Right atrium auricular region (tissue), 2 donors: ENCODE measurements around the gene ZNF318. TPM values are rescaled to one million over a fixed set of nuclear protein-coding genes. Genes with fewer than 3 reads are reported as not detected.

ENCODE experiments used
- DNase-seq: peaks from one replicate; pipeline ENCODE4 v3.0.0-alpha.2; 2019; ENCODE audit warnings: low spot score
- H3K27ac ChIP-seq, 2 donors: fragments of 200-600 bp; sonication (generic); 1 replicate in 1 of 2; 2 replicates in 1 of 2; pipeline ENCODE4 v1.5.1; 2016 to 2019
- H3K27me3 ChIP-seq, 2 donors: fragments of 200-600 bp; sonication (generic); one replicate each; pipeline versions ENCODE4 v1.5.1 to v1.6.0; 2017 to 2019
- H3K36me3 ChIP-seq: fragments of 200-600 bp; sonication (generic); one replicate; pipeline ENCODE4 v1.5.1; 2016
- H3K4me1 ChIP-seq, 2 donors: fragments of 200-600 bp; sonication (generic); one replicate each; pipeline versions ENCODE4 v1.5.1 to v1.6.0; 2017 to 2019
- H3K4me3 ChIP-seq, 2 donors: fragments of 200-600 bp; sonication (generic); 1 replicate in 1 of 2; 2 replicates in 1 of 2; pipeline ENCODE4 v1.5.1; 2017 to 2019; ENCODE audit warnings: mild to moderate bottlenecking in 1 of 2, moderate library complexity in 1 of 2
- H3K9me3 ChIP-seq, 2 donors: fragments of 200-600 bp; sonication (generic); one replicate each; pipeline ENCODE4 v1.5.1; 2019
- total RNA-seq, 2 donors: library from RNA; depleted of rRNA; stranded (reverse); fragments of >200 nt; gene quantifications; one replicate each; pipeline ENCODE4 v1.1.0, GENCODE V29; 2016
- TF ChIP-seq, protein P1 (sequence below), 2 donors: fragments of 200-600 bp; sonication (generic); IDR thresholded peaks; one replicate each; pipeline ENCODE4 v1.5.1; 2019; ENCODE audit warnings: antibody characterized with exemption in 2 of 2

ZNF318 gene
- total RNA-seq, 2 donors from 2014 or later = 10.1 to 11.3 TPM

DNA sequence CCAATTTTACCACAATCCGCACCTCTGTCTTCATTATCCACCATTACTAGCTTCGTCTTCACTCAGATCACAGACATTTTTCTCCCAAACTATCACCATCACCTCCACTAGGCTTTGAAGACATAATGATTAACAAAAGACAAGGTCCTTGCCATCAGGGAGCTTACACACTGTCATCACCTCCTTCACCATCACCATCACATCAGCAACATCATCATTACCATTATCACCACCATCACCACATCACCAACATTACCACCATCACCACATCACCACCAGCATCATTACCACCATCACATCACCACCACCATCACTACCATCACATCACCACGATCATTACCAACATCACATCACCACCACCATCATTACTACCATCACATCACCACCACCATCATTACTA is 75.7 kb downstream of the ZNF318 start:
- H3K36me3 ChIP-seq = no peaks in the 10 kb centered on the region
- DNase-seq = no peak

DNA sequence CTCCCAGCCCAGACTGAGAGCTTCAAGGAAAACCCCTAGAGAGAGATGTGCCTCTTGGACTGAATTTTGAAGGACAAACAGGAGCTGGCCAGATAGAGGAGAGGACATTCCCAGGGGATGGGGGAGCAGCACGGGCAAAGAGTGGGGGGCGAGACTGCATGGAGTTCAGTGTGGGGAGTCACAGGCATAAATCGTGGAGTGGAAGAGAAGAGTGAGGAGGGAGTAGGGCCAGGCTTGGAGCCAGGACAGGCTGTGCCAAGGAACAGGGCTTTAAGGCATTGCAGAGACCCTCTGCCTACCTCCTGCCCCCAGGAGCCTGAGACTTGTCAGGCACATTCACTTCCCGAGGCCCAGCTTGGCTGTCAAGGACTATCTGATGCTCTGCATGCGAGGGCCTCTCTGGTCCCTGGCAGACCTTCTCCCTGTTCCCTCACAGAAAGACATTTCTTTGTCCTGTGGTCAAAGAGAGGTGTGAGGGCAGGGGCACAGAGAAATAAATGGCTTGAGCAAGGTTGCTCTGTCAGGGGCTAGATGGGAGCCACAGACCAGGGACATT is 76.6 kb downstream of the ZNF318 start:
- TF ChIP-seq, protein P1, sequence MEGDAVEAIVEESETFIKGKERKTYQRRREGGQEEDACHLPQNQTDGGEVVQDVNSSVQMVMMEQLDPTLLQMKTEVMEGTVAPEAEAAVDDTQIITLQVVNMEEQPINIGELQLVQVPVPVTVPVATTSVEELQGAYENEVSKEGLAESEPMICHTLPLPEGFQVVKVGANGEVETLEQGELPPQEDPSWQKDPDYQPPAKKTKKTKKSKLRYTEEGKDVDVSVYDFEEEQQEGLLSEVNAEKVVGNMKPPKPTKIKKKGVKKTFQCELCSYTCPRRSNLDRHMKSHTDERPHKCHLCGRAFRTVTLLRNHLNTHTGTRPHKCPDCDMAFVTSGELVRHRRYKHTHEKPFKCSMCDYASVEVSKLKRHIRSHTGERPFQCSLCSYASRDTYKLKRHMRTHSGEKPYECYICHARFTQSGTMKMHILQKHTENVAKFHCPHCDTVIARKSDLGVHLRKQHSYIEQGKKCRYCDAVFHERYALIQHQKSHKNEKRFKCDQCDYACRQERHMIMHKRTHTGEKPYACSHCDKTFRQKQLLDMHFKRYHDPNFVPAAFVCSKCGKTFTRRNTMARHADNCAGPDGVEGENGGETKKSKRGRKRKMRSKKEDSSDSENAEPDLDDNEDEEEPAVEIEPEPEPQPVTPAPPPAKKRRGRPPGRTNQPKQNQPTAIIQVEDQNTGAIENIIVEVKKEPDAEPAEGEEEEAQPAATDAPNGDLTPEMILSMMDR (IDR thresholded peaks at IDR 0.05) = no peak
- Histone ChIP-seq H3K27ac (no peak overlapping the region), H3K36me3 (no peaks in the 10 kb centered on the region), H3K4me3 (no peak overlapping the region), H3K27me3 (no peaks in the 10 kb centered on the region), H3K4me1 (no peaks in the 10 kb centered on the region), H3K9me3 (no peaks in the 10 kb centered on the region)
- DNase-seq = no peak

More for the DNA sequence above, 75.7 kb downstream of the ZNF318 start:
- TF ChIP-seq, protein P1 (IDR thresholded peaks at IDR 0.05) = no peak
- no peaks in the 10 kb centered on the region for H3K9me3 ChIP-seq
- H3K4me1 ChIP-seq = no peaks in the 10 kb centered on the region
- H3K27me3 ChIP-seq = no peaks in the 10 kb centered on the region
- H3K4me3 ChIP-seq = no peak overlapping the region
- no peak overlapping the region for H3K27ac ChIP-seq

GRCh38 chr6:43292341-43292740 is 77.1 kb downstream of the ZNF318 start:
- no peaks in the 10 kb centered on the region for H3K4me1 ChIP-seq
- no peak for DNase-seq
- no peak overlapping the region for H3K4me3 ChIP-seq
- no peaks in the 10 kb centered on the region for H3K36me3 ChIP-seq
- no peaks in the 10 kb centered on the region for H3K27me3 ChIP-seq
- TF ChIP-seq, protein P1 (IDR thresholded peaks at IDR 0.05) = no peak
- no peaks in the 10 kb centered on the region for H3K9me3 ChIP-seq
- H3K27ac ChIP-seq = no peak overlapping the region

GRCh38 chr6:43291708-43292107 is 77.7 kb downstream of the ZNF318 start:
- H3K36me3 ChIP-seq = no peaks in the 10 kb centered on the region
- TF ChIP-seq, protein P1 (IDR thresholded peaks at IDR 0.05) = no peak
- no peaks in the 10 kb centered on the region for H3K4me1 ChIP-seq

GRCh38 chr6:43290905-43291355 is 78.5 kb downstream of the ZNF318 start:
- no peaks in the 10 kb centered on the region for H3K9me3 ChIP-seq
- H3K27me3 ChIP-seq = no peaks in the 10 kb centered on the region
- H3K27ac ChIP-seq = no peak overlapping the region
- no peak for DNase-seq
- TF ChIP-seq, protein P1 (IDR thresholded peaks at IDR 0.05) = no peak
- H3K4me3 ChIP-seq = no peak overlapping the region
- no peaks in the 10 kb centered on the region for H3K4me1 ChIP-seq
- H3K36me3 ChIP-seq = no peaks in the 10 kb centered on the region

More at GRCh38 chr6:43291708-43292107, 77.7 kb downstream of the ZNF318 start:
- no peaks in the 10 kb centered on the region for H3K27me3 ChIP-seq
- no peak overlapping the region for H3K4me3 ChIP-seq
- DNase-seq = no peak
- no peaks in the 10 kb centered on the region for H3K9me3 ChIP-seq
- no peak overlapping the region for H3K27ac ChIP-seq

DNA sequence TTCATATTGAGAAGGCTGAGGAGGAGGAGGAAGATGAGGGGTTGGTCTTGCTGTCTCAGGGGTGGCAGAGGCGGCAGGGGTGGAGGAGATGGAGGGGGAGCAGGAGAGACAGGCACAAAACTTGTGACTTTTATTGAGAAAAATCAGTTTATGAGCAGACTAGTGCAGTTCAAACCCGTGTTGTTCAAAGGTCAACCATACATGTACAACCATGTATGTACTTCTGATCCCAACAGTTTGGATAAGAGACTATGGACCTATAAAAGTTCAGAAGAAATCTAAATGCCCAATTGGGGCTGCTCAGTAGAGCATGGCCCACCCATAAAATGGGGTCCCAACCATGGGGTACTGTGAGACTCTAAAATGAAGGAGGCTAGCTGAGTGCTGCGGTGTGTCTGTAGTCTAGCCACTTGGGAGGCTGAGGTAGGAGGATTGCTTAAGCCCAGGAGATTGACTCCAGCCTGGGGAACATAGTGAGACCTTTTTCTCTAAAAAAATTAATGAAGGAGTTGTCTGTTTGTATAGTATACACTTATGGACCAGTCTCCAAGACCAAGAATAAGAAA is 79.0 kb downstream of the ZNF318 start:
- Histone ChIP-seq H3K36me3 (no peaks in the 10 kb centered on the region), H3K4me3 (no peak overlapping the region), H3K27me3 (no peaks in the 10 kb centered on the region), H3K27ac (no peak overlapping the region), H3K4me1 (no peaks in the 10 kb centered on the region), H3K9me3 (no peaks in the 10 kb centered on the region)
- no peak for DNase-seq
- TF ChIP-seq, protein P1 (IDR thresholded peaks at IDR 0.05) = no peak
